ENCODE results near the gene KRT39. TPM values are rescaled to one million over a fixed set of nuclear protein-coding genes. Genes with fewer than 3 reads are reported as not detected.

KRT39 gene
- total and polyA plus RNA-seq, 2 of the 13 experiments (the other 11 are each of a cell fraction or from before 2014, with no cell fraction given): 0.07 to 1.2 TPM

- TF ChIP-seq YY1 (IDR thresholded peaks at IDR 0.05; ENCODE audit: insufficient read depth, insufficient replicate concordance, low read depth, low read length): peak; percentile 25
- peak; percentile 89 for TF ChIP-seq ZSCAN21 (CRISPR knock-in tag; IDR thresholded peaks at IDR 0.05; ENCODE audit: borderline replicate concordance)
- TF ChIP-seq ZNF558 (CRISPR knock-in tag; IDR thresholded peaks at IDR 0.05; ENCODE audit: borderline replicate concordance): no peak
- TF ChIP-seq YEATS2 (CRISPR knock-in tag; IDR thresholded peaks at IDR 0.05; ENCODE audit: borderline replicate concordance): peak; percentile 77; the same call in 1 of the 2 replicates
- TF ChIP-seq TOE1 (CRISPR knock-in tag; IDR thresholded peaks at IDR 0.05): peak; percentile 67; the same call in 1 of the 2 replicates
- TF ChIP-seq ZNF256 (CRISPR knock-in tag; conservative IDR thresholded peaks at IDR 0.05): no peak
- peak; percentile 90; the same call in 1 of the 2 replicates for TF ChIP-seq SMYD3 (CRISPR knock-in tag; IDR thresholded peaks at IDR 0.05)
- TF ChIP-seq SAP130 (CRISPR knock-in tag; IDR thresholded peaks at IDR 0.05; ENCODE audit: low read depth): peak; percentile 96
- TF ChIP-seq MIER2 (CRISPR knock-in tag; IDR thresholded peaks at IDR 0.05): peak; percentile 86
- TF ChIP-seq, protein P1, sequence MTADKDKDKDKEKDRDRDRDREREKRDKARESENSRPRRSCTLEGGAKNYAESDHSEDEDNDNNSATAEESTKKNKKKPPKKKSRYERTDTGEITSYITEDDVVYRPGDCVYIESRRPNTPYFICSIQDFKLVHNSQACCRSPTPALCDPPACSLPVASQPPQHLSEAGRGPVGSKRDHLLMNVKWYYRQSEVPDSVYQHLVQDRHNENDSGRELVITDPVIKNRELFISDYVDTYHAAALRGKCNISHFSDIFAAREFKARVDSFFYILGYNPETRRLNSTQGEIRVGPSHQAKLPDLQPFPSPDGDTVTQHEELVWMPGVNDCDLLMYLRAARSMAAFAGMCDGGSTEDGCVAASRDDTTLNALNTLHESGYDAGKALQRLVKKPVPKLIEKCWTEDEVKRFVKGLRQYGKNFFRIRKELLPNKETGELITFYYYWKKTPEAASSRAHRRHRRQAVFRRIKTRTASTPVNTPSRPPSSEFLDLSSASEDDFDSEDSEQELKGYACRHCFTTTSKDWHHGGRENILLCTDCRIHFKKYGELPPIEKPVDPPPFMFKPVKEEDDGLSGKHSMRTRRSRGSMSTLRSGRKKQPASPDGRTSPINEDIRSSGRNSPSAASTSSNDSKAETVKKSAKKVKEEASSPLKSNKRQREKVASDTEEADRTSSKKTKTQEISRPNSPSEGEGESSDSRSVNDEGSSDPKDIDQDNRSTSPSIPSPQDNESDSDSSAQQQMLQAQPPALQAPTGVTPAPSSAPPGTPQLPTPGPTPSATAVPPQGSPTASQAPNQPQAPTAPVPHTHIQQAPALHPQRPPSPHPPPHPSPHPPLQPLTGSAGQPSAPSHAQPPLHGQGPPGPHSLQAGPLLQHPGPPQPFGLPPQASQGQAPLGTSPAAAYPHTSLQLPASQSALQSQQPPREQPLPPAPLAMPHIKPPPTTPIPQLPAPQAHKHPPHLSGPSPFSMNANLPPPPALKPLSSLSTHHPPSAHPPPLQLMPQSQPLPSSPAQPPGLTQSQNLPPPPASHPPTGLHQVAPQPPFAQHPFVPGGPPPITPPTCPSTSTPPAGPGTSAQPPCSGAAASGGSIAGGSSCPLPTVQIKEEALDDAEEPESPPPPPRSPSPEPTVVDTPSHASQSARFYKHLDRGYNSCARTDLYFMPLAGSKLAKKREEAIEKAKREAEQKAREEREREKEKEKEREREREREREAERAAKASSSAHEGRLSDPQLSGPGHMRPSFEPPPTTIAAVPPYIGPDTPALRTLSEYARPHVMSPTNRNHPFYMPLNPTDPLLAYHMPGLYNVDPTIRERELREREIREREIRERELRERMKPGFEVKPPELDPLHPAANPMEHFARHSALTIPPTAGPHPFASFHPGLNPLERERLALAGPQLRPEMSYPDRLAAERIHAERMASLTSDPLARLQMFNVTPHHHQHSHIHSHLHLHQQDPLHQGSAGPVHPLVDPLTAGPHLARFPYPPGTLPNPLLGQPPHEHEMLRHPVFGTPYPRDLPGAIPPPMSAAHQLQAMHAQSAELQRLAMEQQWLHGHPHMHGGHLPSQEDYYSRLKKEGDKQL (CRISPR knock-in tag; IDR thresholded peaks at IDR 0.05; ENCODE audit: low read depth): peak; percentile 97
- TF ChIP-seq ELF1 (CRISPR knock-in tag; IDR thresholded peaks at IDR 0.05): peak; percentile 62
- TF ChIP-seq ZNF33A (CRISPR knock-in tag; IDR thresholded peaks at IDR 0.05; ENCODE audit: borderline replicate concordance): peak; percentile 19; the same call in 1 of the 2 replicates
- TF ChIP-seq HINFP (CRISPR knock-in tag; IDR thresholded peaks at IDR 0.05; ENCODE audit: low read depth): peak; percentile 75; the same call in 1 of the 2 replicates
- TF ChIP-seq TFDP2 (CRISPR knock-in tag; IDR thresholded peaks at IDR 0.05): peak; percentile 52; the same call in 1 of the 2 replicates
- TF ChIP-seq PAXIP1 (CRISPR knock-in tag; conservative IDR thresholded peaks at IDR 0.05): peak; percentile 99
Measured at GRCh38 chr17:40956401-40957254, 10.1 kb downstream of the KRT39 start (continued).

All from HepG2 (cell line).